HG03378 (cell line): ENCODE data around the gene MYO9A.
"Not testable (repeated sequence)": the region's sequence is repeated elsewhere in the genome, so short reads cannot be mapped to it uniquely, and the experiment has no call there.

Experiments
- ATAC-seq: cut with Tn5 transposase; IDR thresholded peaks from one replicate; pipeline ENCODE4 v1.9.1; 2021; ENCODE audit warnings: mild to moderate bottlenecking, moderate library complexity; ENCODE audit not compliant: unreplicated experiment

Gene MYO9A

GRCh38 chr15:72044956-72045355 is 73.0 kb downstream of the MYO9A start:
- no peak for ATAC-seq

GRCh38 chr15:72042865-72043264 is 75.1 kb downstream of the MYO9A start:
- ATAC-seq: no peak

GRCh38 chr15:72042054-72042453 is 75.9 kb downstream of the MYO9A start:
- ATAC-seq: no peak

- ATAC-seq: no peak
Measured at GRCh38 chr15:72037321-72037720, 80.6 kb downstream of the MYO9A start.

- ATAC-seq: no peak
Measured at GRCh38 chr15:72034859-72035650, 82.9 kb downstream of the MYO9A start.

- no peak for ATAC-seq
Measured at GRCh38 chr15:72034351-72034750, 83.6 kb downstream of the MYO9A start.

- ATAC-seq: no peak
Measured at GRCh38 chr15:72033711-72034110, 84.2 kb downstream of the MYO9A start.

GRCh38 chr15:72033285-72033684 is 84.7 kb downstream of the MYO9A start:
- ATAC-seq: no peak

GRCh38 chr15:72021604-72022003 is 96.3 kb downstream of the MYO9A start:
- no peak for ATAC-seq

- no peak for ATAC-seq
Measured at GRCh38 chr15:72020799-72021198, 97.2 kb downstream of the MYO9A start.

GRCh38 chr15:72014555-72014954 is 103.4 kb downstream of the MYO9A start:
- ATAC-seq: not testable (repeated sequence)

GRCh38 chr15:72013703-72014102 is 104.2 kb downstream of the MYO9A start:
- ATAC-seq: no peak

- ATAC-seq: no peak
Measured at GRCh38 chr15:72011302-72011942, 106.5 kb downstream of the MYO9A start.

- ATAC-seq: no peak
Measured at GRCh38 chr15:72009222-72009621, 108.7 kb downstream of the MYO9A start.

GRCh38 chr15:72006382-72006781 is 111.6 kb downstream of the MYO9A start:
- no peak for ATAC-seq

GRCh38 chr15:72005483-72005882 is 112.5 kb downstream of the MYO9A start:
- ATAC-seq: no peak

- no peak for ATAC-seq
Measured at GRCh38 chr15:71999807-72000206, 118.1 kb downstream of the MYO9A start.

GRCh38 chr15:71998717-71999116 is 119.2 kb downstream of the MYO9A start:
- ATAC-seq: not testable (repeated sequence)

- ATAC-seq: no peak
Measured at GRCh38 chr15:71997691-71998090, 120.3 kb downstream of the MYO9A start.

- no peak for ATAC-seq
Measured at GRCh38 chr15:71975816-71976150, 142.2 kb downstream of the MYO9A start.

GRCh38 chr15:71974211-71974610 is 143.7 kb downstream of the MYO9A start:
- no peak for ATAC-seq

GRCh38 chr15:71973366-71973765 is 144.6 kb downstream of the MYO9A start:
- ATAC-seq: no peak

- ATAC-seq: no peak
Measured at GRCh38 chr15:71971905-71972304, 146.0 kb downstream of the MYO9A start.
